Dedifferentiated amniotic fluid mesenchymal stem cell (primary cell): Measurements from ENCODE around the gene SETX.
"Not testable (repeated sequence)": the region's sequence is repeated elsewhere in the genome, so short reads cannot be mapped to it uniquely, and the experiment has no call there.

ENCODE experiments used
- DNase-seq: peaks from one replicate; pipeline ENCODE4 v3.0.0-alpha.2; 2016; ENCODE audit errors: extremely low spot score

The SETX gene

GRCh38 chr9:132288361-132288760 lies 66.4 kb downstream of the SETX start:
- no peak for DNase-seq

- no peak for DNase-seq
Observed at GRCh38 chr9:132287256-132287760, 67.5 kb downstream of the SETX start.

GRCh38 chr9:132283863-132284262 lies 70.9 kb downstream of the SETX start:
- DNase-seq = peak; percentile 34

GRCh38 chr9:132283165-132283564 lies 71.6 kb downstream of the SETX start:
- no peak for DNase-seq

- no peak for DNase-seq
Observed at GRCh38 chr9:132274861-132275260, 79.9 kb downstream of the SETX start.

- DNase-seq = not testable (repeated sequence)
Observed at GRCh38 chr9:132269704-132270516, 84.9 kb downstream of the SETX start.

GRCh38 chr9:132268725-132269352 lies 85.9 kb downstream of the SETX start:
- peak; percentile 68 for DNase-seq

- DNase-seq = no peak
Observed at GRCh38 chr9:132267660-132268059, 87.1 kb downstream of the SETX start.

GRCh38 chr9:132266017-132266416 lies 88.8 kb downstream of the SETX start:
- no peak for DNase-seq

- DNase-seq = no peak
Observed at GRCh38 chr9:132260846-132261245, 93.9 kb downstream of the SETX start.

GRCh38 chr9:132250324-132251262 lies 104.2 kb downstream of the SETX start:
- no peak for DNase-seq

GRCh38 chr9:132249690-132250089 lies 105.1 kb downstream of the SETX start:
- no peak for DNase-seq

- DNase-seq = no peak
Observed at GRCh38 chr9:132249123-132249522, 105.7 kb downstream of the SETX start.

GRCh38 chr9:132247942-132248341 lies 106.8 kb downstream of the SETX start:
- no peak for DNase-seq

GRCh38 chr9:132245465-132245864 lies 109.3 kb downstream of the SETX start:
- no peak for DNase-seq

- DNase-seq = no peak
Observed at GRCh38 chr9:132244582-132245455, 110.0 kb downstream of the SETX start.

GRCh38 chr9:132243156-132244074 lies 111.4 kb downstream of the SETX start:
- no peak for DNase-seq

GRCh38 chr9:132242621-132243155 lies 112.1 kb downstream of the SETX start:
- no peak for DNase-seq

- no peak for DNase-seq
Observed at GRCh38 chr9:132241840-132242620, 112.8 kb downstream of the SETX start.
